ENCODE data around the gene TFDP2. TPM values are rescaled to one million over a fixed set of nuclear protein-coding genes. Genes with fewer than 3 reads are reported as not detected.
"Not testable (repeated sequence)": the region's sequence is repeated elsewhere in the genome, so short reads cannot be mapped to it uniquely, and the experiment has no call there.

Gene TFDP2
- total and polyA plus RNA-seq, 2 donors from 2014 or later = 38.7 to 50.6 TPM

GRCh38 chr3:142097099-142097843 is 52.1 kb downstream of the TFDP2 start:
- FAIRE-seq (no peak), DNase-seq (no peak)
- Histone ChIP-seq H3K27me3 (ENCODE audit: control insufficient read depth, insufficient read depth, low read length) (no peaks in the 10 kb centered on the region), H3K4me3 (ENCODE audit: low read length in 3 of 3) (no peak overlapping the region), H3K4me1 (ENCODE audit: control insufficient read depth in 2 of 3, insufficient read depth in 2 of 3, low read depth in 1 of 3, low read length in 3 of 3) (no peaks in the 10 kb centered on the region), H3K27ac (ENCODE audit: low read depth in 2 of 2, low read length in 2 of 2) (no peak overlapping the region), H3K9ac (ENCODE audit: low read length in 3 of 3) (no peak overlapping the region), H3K36me3 (ENCODE audit: control insufficient read depth in 2 of 3, insufficient read depth in 3 of 3, low read length in 3 of 3) (peaks cover 0 to 4% (median 2%) of the 10 kb centered on the region in 3 donors), H3K9me3 (ENCODE audit: control insufficient read depth in 2 of 3, insufficient read depth in 1 of 3, low read length in 3 of 3) (no peaks in the 10 kb centered on the region)
- TF ChIP-seq CTCF (IDR thresholded peaks at IDR 0.05; ENCODE audit: borderline replicate concordance, extremely low read depth, insufficient read depth) = no peak
- intact Hi-C loops (cut with DNase I) = no loop called here

DNA sequence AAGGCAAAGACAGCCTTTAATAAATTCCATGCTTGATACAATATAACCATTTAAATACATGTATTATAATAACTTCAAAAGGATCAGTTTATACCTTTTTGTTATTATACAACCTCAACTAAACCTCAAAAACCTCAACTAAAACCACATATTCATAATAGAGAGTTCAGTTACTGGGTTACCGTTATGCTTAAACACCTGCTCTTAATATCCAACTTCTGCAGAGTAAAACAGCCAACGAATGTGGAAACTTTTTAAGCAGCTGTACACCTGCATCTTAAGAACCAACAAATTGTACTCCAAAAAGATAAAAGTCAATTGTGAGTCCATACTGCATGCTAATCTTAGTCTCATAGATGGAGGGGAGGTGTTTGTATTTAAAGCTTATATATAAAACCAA is 53.5 kb downstream of the TFDP2 start:
- intact Hi-C loops (cut with DNase I) = no loop called here
- Histone ChIP-seq H3K9ac (ENCODE audit: low read length in 3 of 3) (no peak overlapping the region), H3K27ac (ENCODE audit: low read depth in 2 of 2, low read length in 2 of 2) (no peak overlapping the region), H3K36me3 (ENCODE audit: control insufficient read depth in 2 of 3, insufficient read depth in 3 of 3, low read length in 3 of 3) (peaks cover 0 to 4% (median 2%) of the 10 kb centered on the region in 3 donors), H3K9me3 (ENCODE audit: control insufficient read depth in 2 of 3, insufficient read depth in 1 of 3, low read length in 3 of 3) (no peaks in the 10 kb centered on the region), H3K27me3 (ENCODE audit: control insufficient read depth, insufficient read depth, low read length) (no peaks in the 10 kb centered on the region), H3K4me3 (ENCODE audit: low read length in 3 of 3) (no peak overlapping the region), H3K4me1 (ENCODE audit: control insufficient read depth in 2 of 3, insufficient read depth in 2 of 3, low read depth in 1 of 3, low read length in 3 of 3) (no peaks in the 10 kb centered on the region)
- DNase-seq (no peak), FAIRE-seq (no peak)
- TF ChIP-seq CTCF (IDR thresholded peaks at IDR 0.05; ENCODE audit: borderline replicate concordance, extremely low read depth, insufficient read depth) = no peak

DNA sequence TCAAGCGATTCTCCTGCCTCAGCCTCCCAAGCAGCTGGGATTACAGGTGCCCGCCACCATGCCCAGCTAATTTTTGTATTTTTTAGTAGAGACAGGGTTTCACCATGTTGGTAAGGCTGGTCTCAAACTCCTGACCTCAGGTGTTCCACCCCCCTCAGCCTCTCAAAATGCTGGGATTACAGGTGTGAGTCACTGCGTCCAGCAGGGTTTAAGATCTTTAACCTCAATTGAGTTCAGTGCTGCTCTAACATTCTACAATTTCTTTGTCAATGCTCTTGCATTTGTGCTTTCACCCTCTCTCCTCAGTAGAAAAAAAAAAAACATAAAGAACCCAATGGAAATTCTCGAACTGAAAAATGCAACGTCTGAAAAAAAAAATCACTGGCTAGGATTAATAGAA is 60.4 kb downstream of the TFDP2 start:
- DNase-seq; H3K27me3 ChIP-seq (ENCODE audit: control insufficient read depth, insufficient read depth, low read length); H3K27ac ChIP-seq (ENCODE audit: low read depth in 2 of 2, low read length in 2 of 2); FAIRE-seq; H3K9ac ChIP-seq (ENCODE audit: low read length in 3 of 3); H3K4me1 ChIP-seq (ENCODE audit: control insufficient read depth in 2 of 3, insufficient read depth in 2 of 3, low read depth in 1 of 3, low read length in 3 of 3); H3K4me3 ChIP-seq (ENCODE audit: low read length in 3 of 3); H3K9me3 ChIP-seq (ENCODE audit: control insufficient read depth in 2 of 3, insufficient read depth in 1 of 3, low read length in 3 of 3); intact Hi-C loops (cut with DNase I); H3K36me3 ChIP-seq (ENCODE audit: control insufficient read depth in 2 of 3, insufficient read depth in 3 of 3, low read length in 3 of 3): not testable (repeated sequence)

DNA sequence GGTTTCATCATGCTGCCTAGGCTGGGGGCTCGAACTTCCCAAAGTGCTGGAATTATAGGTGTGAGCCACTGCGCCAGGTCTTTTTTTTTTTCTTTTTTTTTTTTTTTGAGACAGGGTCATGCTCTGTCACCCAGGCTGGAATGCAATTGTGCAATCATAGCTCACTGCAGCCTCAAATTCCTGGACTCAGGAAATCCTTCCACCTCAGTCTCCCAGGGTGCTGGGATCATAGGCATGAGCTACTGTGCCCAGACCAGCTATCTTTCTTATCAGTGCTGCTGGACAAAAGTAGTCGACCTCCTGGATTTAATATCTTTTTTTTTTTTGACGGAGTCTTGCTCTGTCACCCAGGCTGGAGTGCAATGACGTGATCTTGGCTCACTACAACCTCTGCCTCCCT is 60.8 kb downstream of the TFDP2 start:
- Histone ChIP-seq H3K9me3 (ENCODE audit: control insufficient read depth in 2 of 3, insufficient read depth in 1 of 3, low read length in 3 of 3) (peaks cover 0 to 3% (median 0%) of the 10 kb centered on the region in 3 donors), H3K4me3 (ENCODE audit: low read length in 3 of 3) (no peak overlapping the region), H3K27me3 (ENCODE audit: control insufficient read depth, insufficient read depth, low read length) (no peaks in the 10 kb centered on the region), H3K36me3 (ENCODE audit: control insufficient read depth in 2 of 3, insufficient read depth in 3 of 3, low read length in 3 of 3) (peaks cover 0 to 2% (median 0%) of the 10 kb centered on the region in 3 donors), H3K27ac (ENCODE audit: low read depth in 2 of 2, low read length in 2 of 2) (no peak overlapping the region), H3K4me1 (ENCODE audit: control insufficient read depth in 2 of 3, insufficient read depth in 2 of 3, low read depth in 1 of 3, low read length in 3 of 3) (peaks cover 0 to 9% (median 3%) of the 10 kb centered on the region in 3 donors), H3K9ac (ENCODE audit: low read length in 3 of 3) (no peak overlapping the region)
- FAIRE-seq = no peak
- intact Hi-C loops (cut with DNase I) = no loop called here
- peak in 2 of 5 donors; percentile 12 to 15 for DNase-seq
- no peak for TF ChIP-seq CTCF (IDR thresholded peaks at IDR 0.05; ENCODE audit: borderline replicate concordance, extremely low read depth, insufficient read depth)

Measured in kidney (tissue), 14 donors.